T-helper 1 cell treated with Interleukin-12 subunit alpha and Interleukin-12 subunit beta and Interleukin-4 antibody, amounts not matched to agents 30 μg/mL and 1 μg/mL, for 36 hours (primary cell): ENCODE results near the gene LPAR1.

Experiments used
- H3K27ac Mint-ChIP-seq: one replicate; pipeline ENCODE4 v1.8.0; 2021; ENCODE audit warnings: mild to moderate bottlenecking, mixed read lengths
- H3K27me3 Mint-ChIP-seq: one replicate; pipeline ENCODE4 v1.8.0; 2021; ENCODE audit warnings: low read depth, mixed read lengths
- H3K36me3 Mint-ChIP-seq: one replicate; pipeline ENCODE4 v1.8.0; 2021; ENCODE audit warnings: low read depth, mixed read lengths
- H3K4me1 Mint-ChIP-seq: one replicate; pipeline ENCODE4 v1.8.0; 2021; ENCODE audit warnings: low read depth, mixed read lengths
- H3K4me3 Mint-ChIP-seq: one replicate; pipeline ENCODE4 v1.8.0; 2021; ENCODE audit warnings: mild to moderate bottlenecking, moderate library complexity, mixed read lengths
- H3K9me3 Mint-ChIP-seq: one replicate; pipeline ENCODE4 v1.8.0; 2021; ENCODE audit warnings: mixed read lengths

LPAR1 gene

GRCh38 chr9:110918316-110919049 lies 119.8 kb downstream of the LPAR1 start:
- Mint-ChIP-seq H3K9me3 (no peaks in the 10 kb centered on the region), H3K27ac (no peak overlapping the region), H3K27me3 (no peaks in the 10 kb centered on the region), H3K4me3 (no peak overlapping the region), H3K36me3 (no peaks in the 10 kb centered on the region), H3K4me1 (no peaks in the 10 kb centered on the region)

GRCh38 chr9:110916403-110916802 lies 121.9 kb downstream of the LPAR1 start:
- Mint-ChIP-seq H3K9me3 (no peaks in the 10 kb centered on the region), H3K4me3 (no peak overlapping the region), H3K27ac (no peak overlapping the region), H3K36me3 (no peaks in the 10 kb centered on the region), H3K4me1 (no peaks in the 10 kb centered on the region), H3K27me3 (no peaks in the 10 kb centered on the region)

- Mint-ChIP-seq H3K36me3 (no peaks in the 10 kb centered on the region), H3K9me3 (peaks cover 7% of the 10 kb centered on the region), H3K27me3 (no peaks in the 10 kb centered on the region), H3K4me3 (no peak overlapping the region), H3K27ac (no peak overlapping the region), H3K4me1 (no peaks in the 10 kb centered on the region)
These were observed 125.6 kb downstream of the LPAR1 start for GRCh38 chr9:110912419-110913291.

- no peak overlapping the region for H3K27ac Mint-ChIP-seq
- no peaks in the 10 kb centered on the region for H3K36me3 Mint-ChIP-seq
- no peak overlapping the region for H3K4me3 Mint-ChIP-seq
- H3K9me3 Mint-ChIP-seq: peaks cover 7% of the 10 kb centered on the region
- H3K27me3 Mint-ChIP-seq: no peaks in the 10 kb centered on the region
- no peaks in the 10 kb centered on the region for H3K4me1 Mint-ChIP-seq
These were observed 126.4 kb downstream of the LPAR1 start for GRCh38 chr9:110911659-110912418.

- Mint-ChIP-seq H3K4me1 (no peaks in the 10 kb centered on the region), H3K27ac (no peak overlapping the region), H3K9me3 (peaks cover 14% of the 10 kb centered on the region), H3K27me3 (no peaks in the 10 kb centered on the region), H3K36me3 (no peaks in the 10 kb centered on the region), H3K4me3 (no peak overlapping the region)
These were observed 129.4 kb downstream of the LPAR1 start for GRCh38 chr9:110908894-110909293.

GRCh38 chr9:110900917-110901316 lies 137.4 kb downstream of the LPAR1 start:
- Mint-ChIP-seq H3K4me3 (no peak overlapping the region), H3K4me1 (no peaks in the 10 kb centered on the region), H3K27me3 (no peaks in the 10 kb centered on the region), H3K27ac (no peak overlapping the region), H3K36me3 (no peaks in the 10 kb centered on the region), H3K9me3 (peaks cover 40% of the 10 kb centered on the region)

- Mint-ChIP-seq H3K27ac (no peak overlapping the region), H3K9me3 (peaks cover 40% of the 10 kb centered on the region), H3K4me3 (no peak overlapping the region), H3K4me1 (no peaks in the 10 kb centered on the region), H3K27me3 (no peaks in the 10 kb centered on the region), H3K36me3 (no peaks in the 10 kb centered on the region)
These were observed 137.8 kb downstream of the LPAR1 start for GRCh38 chr9:110900456-110900855.

GRCh38 chr9:110898866-110899265 lies 139.4 kb downstream of the LPAR1 start:
- Mint-ChIP-seq H3K27me3 (no peaks in the 10 kb centered on the region), H3K27ac (no peak overlapping the region), H3K4me3 (no peak overlapping the region), H3K4me1 (no peaks in the 10 kb centered on the region), H3K36me3 (no peaks in the 10 kb centered on the region), H3K9me3 (peaks cover 32% of the 10 kb centered on the region)

- no peaks in the 10 kb centered on the region for H3K36me3 Mint-ChIP-seq
- H3K4me1 Mint-ChIP-seq: no peaks in the 10 kb centered on the region
- H3K27me3 Mint-ChIP-seq: no peaks in the 10 kb centered on the region
- H3K4me3 Mint-ChIP-seq: no peak overlapping the region
- H3K9me3 Mint-ChIP-seq: peaks cover 31% of the 10 kb centered on the region
- H3K27ac Mint-ChIP-seq: no peak overlapping the region
These were observed 139.9 kb downstream of the LPAR1 start for GRCh38 chr9:110898358-110898757.

GRCh38 chr9:110897943-110898342 lies 140.3 kb downstream of the LPAR1 start:
- Mint-ChIP-seq H3K4me1 (no peaks in the 10 kb centered on the region), H3K27me3 (no peaks in the 10 kb centered on the region), H3K4me3 (no peak overlapping the region), H3K36me3 (no peaks in the 10 kb centered on the region), H3K9me3 (peaks cover 27% of the 10 kb centered on the region), H3K27ac (no peak overlapping the region)

- Mint-ChIP-seq H3K27ac (no peak overlapping the region), H3K4me3 (no peak overlapping the region), H3K4me1 (no peaks in the 10 kb centered on the region), H3K36me3 (no peaks in the 10 kb centered on the region), H3K27me3 (no peaks in the 10 kb centered on the region), H3K9me3 (peaks cover 8% of the 10 kb centered on the region)
These were observed 142.9 kb downstream of the LPAR1 start for GRCh38 chr9:110895147-110895905.

GRCh38 chr9:110894731-110895130 lies 143.5 kb downstream of the LPAR1 start:
- Mint-ChIP-seq H3K4me3 (no peak overlapping the region), H3K9me3 (peaks cover 8% of the 10 kb centered on the region), H3K27ac (no peak overlapping the region), H3K4me1 (no peaks in the 10 kb centered on the region), H3K27me3 (no peaks in the 10 kb centered on the region), H3K36me3 (no peaks in the 10 kb centered on the region)

GRCh38 chr9:110892689-110893088 lies 145.6 kb downstream of the LPAR1 start:
- no peaks in the 10 kb centered on the region for H3K36me3 Mint-ChIP-seq
- no peaks in the 10 kb centered on the region for H3K27me3 Mint-ChIP-seq
- no peak overlapping the region for H3K27ac Mint-ChIP-seq
- no peak overlapping the region for H3K4me3 Mint-ChIP-seq
- H3K9me3 Mint-ChIP-seq: peaks cover 4% of the 10 kb centered on the region
- H3K4me1 Mint-ChIP-seq: no peaks in the 10 kb centered on the region

- Mint-ChIP-seq H3K4me3 (no peak overlapping the region), H3K27me3 (no peaks in the 10 kb centered on the region), H3K27ac (no peak overlapping the region), H3K36me3 (no peaks in the 10 kb centered on the region), H3K4me1 (no peaks in the 10 kb centered on the region), H3K9me3 (no peaks in the 10 kb centered on the region)
These were observed 146.5 kb downstream of the LPAR1 start for GRCh38 chr9:110891760-110892159.
